Heart right ventricle (tissue), 16 donors: ENCODE data around the gene OR3A2. TPM values are rescaled to one million over a fixed set of nuclear protein-coding genes. Genes with fewer than 3 reads are reported as not detected.
"Not testable (repeated sequence)": the region's sequence is repeated elsewhere in the genome, so short reads cannot be mapped to it uniquely, and the experiment has no call there.

Experiments
- ATAC-seq, 8 donors: fragments of 200-7000 bp; cut with Tn5 transposase; one replicate each; pipeline ENCODE4 v1.9.1; 2020; ENCODE audit warnings: mild to moderate bottlenecking in 8 of 8, moderate library complexity in 8 of 8, moderate number of reproducible peaks in 1 of 8
- DNase-seq, 2 donors: peaks; one replicate each; pipeline ENCODE4 v3.0.0-alpha.2; 2020
- H3K27ac ChIP-seq, 10 donors: fragments of 200-600 bp; sonication (generic) in 2 of 10; one replicate each; pipeline versions ENCODE4 v1.5.0 to v1.8.0; 2020 to 2022; ENCODE audit warnings: mild to moderate bottlenecking in 3 of 10
- H3K27me3 ChIP-seq, 7 donors: fragments of 200-600 bp; one replicate each; pipeline ENCODE4 v1.8.0; 2021 to 2022; ENCODE audit warnings: mild to moderate bottlenecking in 2 of 7
- H3K36me3 ChIP-seq, 9 donors: fragments of 200-600 bp; sonication (generic) in 1 of 9; one replicate each; pipeline versions ENCODE4 v1.5.0 to v1.8.0; 2020 to 2022; ENCODE audit warnings: mild to moderate bottlenecking in 2 of 9
- H3K4me1 ChIP-seq, 9 donors: fragments of 200-600 bp; sonication (generic) in 1 of 9; one replicate each; pipeline versions ENCODE4 v1.5.0 to v1.8.0; 2020 to 2022; ENCODE audit warnings: mild to moderate bottlenecking in 4 of 9
- H3K4me3 ChIP-seq, 10 donors: fragments of 200-600 bp; sonication (generic) in 2 of 10; one replicate each; pipeline versions ENCODE4 v1.5.0 to v1.8.0; 2020 to 2022; ENCODE audit warnings: mild to moderate bottlenecking in 7 of 10, moderate library complexity in 2 of 10
- H3K9me3 ChIP-seq, 11 donors: fragments of 200-600 bp in 10 of 11; sonication (generic) in 2 of 11; one replicate each; pipeline versions ENCODE4 v1.5.0 to v1.8.0; 2013 to 2022; ENCODE audit warnings: mild to moderate bottlenecking in 2 of 11, control low read depth in 1 of 11, moderate library complexity in 1 of 11
- WGBS, 2 donors: extraction: QIAGEN DNeasy Blood & Tissue Kit; methylation state at CpG; one replicate each; pipeline ENCODE4 v1.1.7; 2013; ENCODE audit warnings: inconsistent platforms in 1 of 2; 5-methylcytosine and 5-hydroxymethylcytosine counted together
- intact Hi-C, 10 donors: fragments of 100-400 bp; cut with DNase I; formaldehyde crosslinking; loops; one replicate each; pipeline versions ENCODE4 v1.11.1 to v1.14.2; 2022
- polyA plus RNA-seq, 2 donors: library from polyadenylated mRNA; stranded (reverse); fragments of 200-250 nt; gene quantifications; one replicate each; pipeline ENCODE4 v1.2.3, GENCODE V29; 2013
- total RNA-seq, 10 donors: library from RNA; stranded (reverse); fragmentation: NEBNext Ultra II Directional in 3 of 10; extraction: Animal tissue kit (Norgen Biotek cat#: 25700) in 3 of 10; gene quantifications; one replicate each; pipeline versions ENCODE4 v1.2.1 to v1.2.4, GENCODE V29; 2021 to 2023
- TF ChIP-seq, protein P1 (sequence below), 9 donors: fragments of 200-600 bp; sonication (generic) in 2 of 9; IDR thresholded peaks; one replicate each; pipeline versions ENCODE4 v1.5.0 to v1.8.0; 2021 to 2022; ENCODE audit warnings: antibody characterized with exemption in 9 of 9, mild to moderate bottlenecking in 5 of 9, moderate library complexity in 1 of 9
- donor health status: Arrhythmogenic right ventricular cardiomyopathy.
- donor health status: ischemic (EF 13 %, LVEDD 7.1; RV severe dilation, severe dysfunction).
- donor health status: healthy with polysubstance abuse.
- donor health status: DM: no; HTN: yes; CAD: no.
- donor health status: DM: no; HTN: no; CAD: no.
- donor health status: ischemic (EF 25% LVEDD 6.9; RV normal size, moderate dysfunction).
- donor health status: ischemic (EF 25% LVEDD 5.7; RV mildly dilated, moderate dysfunction).
- donor health status: healthy.
- donor health status: DM: yes; HTN: yes; CAD: no.
- donor health status: Ischemic cardiomyopathy.
- donor health status: ischemic (EF 35%, LVEDD 5.7; RV mildly dilated, moderate dysfunction).
- donor health status: nonischemic (EF 11% LVEDD 7.7; RV severe dilation, severe dysfunction).
- donor health status: DM: yes; HTN: yes; CAD: no.
- donor health status: PGD.
- donor health status: ischemic (EF 29% LVEDD 5.4; RV normal size, mild dysfunction).
- donor health status: nonischemic (EF 23%, LVEDD 6.1; RV moderate dilation, normal function).

Gene OR3A2
- total and polyA plus RNA-seq, 12 donors = 0.13 to 2.3 (median 0.28) TPM; not detected in 9

DNA sequence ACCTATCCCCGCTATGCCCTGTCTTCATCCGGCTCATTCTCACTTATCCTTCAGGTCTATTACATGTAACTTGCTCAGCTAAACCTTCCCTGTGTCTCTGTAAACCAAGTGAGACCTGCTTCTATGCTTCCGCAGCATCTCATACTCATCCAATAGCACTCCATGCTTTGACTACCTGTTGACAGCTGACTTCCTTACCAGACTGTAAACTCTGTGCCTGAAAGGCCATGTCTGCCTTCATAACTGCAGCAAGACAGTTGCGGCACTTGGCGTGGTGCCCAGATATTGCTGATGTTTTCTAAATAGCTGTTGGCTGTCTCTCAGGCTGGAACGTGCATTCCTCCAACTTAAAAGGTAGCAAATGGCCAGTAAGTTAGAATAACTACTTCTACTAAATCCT lies 13.9 kb upstream of the OR3A2 start:
- H3K4me3 ChIP-seq = no peak overlapping the region
- no peaks in the 10 kb centered on the region for H3K4me1 ChIP-seq
- intact Hi-C loops = no loop called here
- H3K9me3 ChIP-seq = peaks cover 0 to 8% (median 0%) of the 10 kb centered on the region in 11 donors
- TF ChIP-seq, protein P1, sequence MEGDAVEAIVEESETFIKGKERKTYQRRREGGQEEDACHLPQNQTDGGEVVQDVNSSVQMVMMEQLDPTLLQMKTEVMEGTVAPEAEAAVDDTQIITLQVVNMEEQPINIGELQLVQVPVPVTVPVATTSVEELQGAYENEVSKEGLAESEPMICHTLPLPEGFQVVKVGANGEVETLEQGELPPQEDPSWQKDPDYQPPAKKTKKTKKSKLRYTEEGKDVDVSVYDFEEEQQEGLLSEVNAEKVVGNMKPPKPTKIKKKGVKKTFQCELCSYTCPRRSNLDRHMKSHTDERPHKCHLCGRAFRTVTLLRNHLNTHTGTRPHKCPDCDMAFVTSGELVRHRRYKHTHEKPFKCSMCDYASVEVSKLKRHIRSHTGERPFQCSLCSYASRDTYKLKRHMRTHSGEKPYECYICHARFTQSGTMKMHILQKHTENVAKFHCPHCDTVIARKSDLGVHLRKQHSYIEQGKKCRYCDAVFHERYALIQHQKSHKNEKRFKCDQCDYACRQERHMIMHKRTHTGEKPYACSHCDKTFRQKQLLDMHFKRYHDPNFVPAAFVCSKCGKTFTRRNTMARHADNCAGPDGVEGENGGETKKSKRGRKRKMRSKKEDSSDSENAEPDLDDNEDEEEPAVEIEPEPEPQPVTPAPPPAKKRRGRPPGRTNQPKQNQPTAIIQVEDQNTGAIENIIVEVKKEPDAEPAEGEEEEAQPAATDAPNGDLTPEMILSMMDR (IDR thresholded peaks at IDR 0.05) = no peak
- H3K36me3 ChIP-seq = no peaks in the 10 kb centered on the region
- 38% methylated on average over 6 of the region's 6 CpGs for WGBS, 2 donors
- H3K27me3 ChIP-seq = peaks cover 0 to 14% (median 0%) of the 10 kb centered on the region in 7 donors
- H3K27ac ChIP-seq = no peak overlapping the region
- DNase-seq (no peak), ATAC-seq (no peak)

DNA sequence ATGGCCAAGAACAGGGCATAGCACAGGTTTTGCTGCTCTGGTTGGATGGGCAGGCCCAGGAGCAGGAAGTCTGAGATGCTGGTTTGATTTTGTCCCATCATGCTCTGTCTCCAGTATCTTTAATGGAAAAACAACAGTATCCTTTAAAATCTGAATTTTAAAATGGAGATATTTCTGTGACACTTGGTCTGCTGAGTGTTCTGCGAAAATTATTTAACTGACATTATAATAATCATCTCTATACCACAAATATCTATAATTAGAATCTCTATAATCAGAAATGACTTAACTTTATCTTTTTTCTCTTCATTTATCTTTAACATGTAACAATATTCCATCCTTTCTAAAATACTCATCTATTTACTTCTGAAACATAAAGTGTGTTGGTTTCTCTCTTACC lies 12.2 kb upstream of the OR3A2 start, which contains the start of gene OR1E1:
TSS of gene OR1E1 (minus strand) at position 101 of the 400 bp plus-strand sequence. CDS start at position 101, 0 bp downstream.
- no peak for DNase-seq
- Histone ChIP-seq H3K9me3 (no peaks in the 10 kb centered on the region), H3K36me3 (no peaks in the 10 kb centered on the region), H3K4me3 (no peak within 1 kb of the TSS), H3K4me1 (no peaks in the 10 kb centered on the region), H3K27ac (no peak within 1 kb of the TSS), H3K27me3 (peaks cover 0 to 22% (median 0%) of the 10 kb centered on the region in 7 donors)
- TF ChIP-seq, protein P1 (IDR thresholded peaks at IDR 0.05) = no peak
- intact Hi-C loops = no loop called here
- no peak for ATAC-seq
- WGBS, 2 donors = 80 to 89% methylated on average over 1 of the region's 1 CpG

DNA sequence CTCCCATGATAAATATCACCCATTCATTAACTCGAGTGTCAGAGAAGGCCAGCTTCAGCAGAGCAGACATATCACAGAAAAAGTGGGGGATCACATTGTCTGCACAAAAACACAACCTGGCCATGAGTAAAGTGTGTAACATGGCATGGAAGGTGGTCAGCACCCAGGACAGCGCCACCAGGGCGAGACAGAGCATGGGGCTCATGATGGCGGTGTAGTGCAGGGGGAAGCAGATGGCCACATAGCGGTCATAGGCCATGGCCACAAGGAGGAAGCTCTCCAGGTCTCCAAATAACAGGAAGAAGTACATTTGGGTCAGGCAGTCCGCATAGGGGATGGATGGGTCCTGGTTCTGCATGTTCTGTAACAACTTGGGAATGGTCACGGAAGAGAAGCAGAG lies 11.7 kb upstream of the OR3A2 start:
- H3K4me1 ChIP-seq, intact Hi-C loops, ATAC-seq, H3K36me3 ChIP-seq, DNase-seq, H3K4me3 ChIP-seq, H3K27ac ChIP-seq, H3K9me3 ChIP-seq: not testable (repeated sequence)
- WGBS, 2 donors = 41 to 47% methylated on average over 7 of the region's 7 CpGs
- H3K27me3 ChIP-seq = peaks cover 0 to 22% (median 0%) of the 10 kb centered on the region in 7 donors

DNA sequence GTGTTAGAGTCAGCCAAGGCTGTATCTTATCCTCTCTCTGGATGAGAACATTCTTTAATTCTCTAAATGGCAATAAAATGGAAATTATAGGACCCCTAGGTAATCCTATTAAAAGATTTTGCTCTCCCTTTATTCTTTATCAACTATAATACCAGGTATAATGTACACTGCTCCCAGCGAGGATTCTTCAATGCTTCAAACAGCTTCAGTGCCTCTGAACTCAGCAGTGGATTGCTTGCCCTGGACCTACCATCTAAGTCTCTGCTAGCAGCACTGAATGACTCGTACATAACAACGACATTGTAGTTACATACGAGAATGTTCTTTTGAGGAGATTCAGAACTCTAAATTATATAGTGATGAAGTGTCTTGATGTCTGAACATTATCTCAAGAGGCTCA lies 3.7 kb upstream of the OR3A2 start:
- intact Hi-C loops = no loop called here
- no peaks in the 10 kb centered on the region for H3K4me1 ChIP-seq
- no peak for DNase-seq
- no peak for ATAC-seq
- H3K4me3 ChIP-seq = no peak overlapping the region
- H3K27me3 ChIP-seq = peaks cover 0 to 46% (median 30%) of the 10 kb centered on the region in 7 donors
- H3K36me3 ChIP-seq = no peaks in the 10 kb centered on the region
- H3K9me3 ChIP-seq = peaks cover 0 to 13% (median 0%) of the 10 kb centered on the region in 11 donors
- 65 to 66% methylated on average over 4 of the region's 4 CpGs for WGBS, 2 donors
- TF ChIP-seq, protein P1 (IDR thresholded peaks at IDR 0.05) = no peak
- no peak overlapping the region for H3K27ac ChIP-seq

DNA sequence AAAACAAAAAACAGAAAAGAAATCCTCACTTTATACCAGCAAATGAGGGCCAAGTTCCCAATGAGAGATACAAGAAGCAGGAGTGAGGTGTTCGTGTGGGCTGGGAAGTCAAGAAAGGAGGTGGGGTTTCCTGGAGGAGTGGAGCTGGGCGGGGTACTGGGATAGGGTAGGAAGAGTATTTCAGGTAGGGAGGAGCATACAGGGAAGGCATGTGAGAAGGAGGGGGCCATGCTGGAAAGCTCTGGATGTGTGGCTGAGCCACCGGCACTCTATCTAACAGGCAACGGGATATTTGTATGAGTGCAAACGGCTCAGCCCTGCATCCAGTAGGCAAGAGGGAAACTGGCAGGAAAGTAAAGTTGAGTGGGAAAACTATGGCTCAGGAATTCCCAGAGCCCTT lies 4.2 kb downstream of the OR3A2 start:
- H3K36me3 ChIP-seq = no peaks in the 10 kb centered on the region
- TF ChIP-seq, protein P1 (IDR thresholded peaks at IDR 0.05) = no peak
- no peaks in the 10 kb centered on the region for H3K4me1 ChIP-seq
- no peaks in the 10 kb centered on the region for H3K9me3 ChIP-seq
- peaks cover 0 to 62% (median 29%) of the 10 kb centered on the region in 7 donors for H3K27me3 ChIP-seq
- H3K27ac ChIP-seq = no peak overlapping the region
- 72 to 78% methylated on average over 5 of the region's 5 CpGs for WGBS, 2 donors
- intact Hi-C loops = no loop called here
- no peak for DNase-seq
- no peak for ATAC-seq
- no peak overlapping the region for H3K4me3 ChIP-seq
